Fibroblast of pulmonary artery (primary cell): ENCODE data around the gene SHLD1.

Experiments
- DNase-seq: peaks from one replicate; pipeline ENCODE4 v3.0.0-alpha.2; 2010; ENCODE audit warnings: low read depth
- H3K4me3 ChIP-seq: replicated peaks from 2 replicates; pipeline ENCODE4 v1.5.1; 2011; ENCODE audit warnings: low read depth, mild to moderate bottlenecking, control low read depth, low read length, moderate library complexity
- TF ChIP-seq, protein P1 (sequence below): IDR thresholded peaks from 2 replicates; pipeline ENCODE4 v1.5.1; 2011; ENCODE audit warnings: mild to moderate bottlenecking, control low read depth, low read length, inconsistent platforms; ENCODE audit errors: missing control alignments

Gene SHLD1

DNA sequence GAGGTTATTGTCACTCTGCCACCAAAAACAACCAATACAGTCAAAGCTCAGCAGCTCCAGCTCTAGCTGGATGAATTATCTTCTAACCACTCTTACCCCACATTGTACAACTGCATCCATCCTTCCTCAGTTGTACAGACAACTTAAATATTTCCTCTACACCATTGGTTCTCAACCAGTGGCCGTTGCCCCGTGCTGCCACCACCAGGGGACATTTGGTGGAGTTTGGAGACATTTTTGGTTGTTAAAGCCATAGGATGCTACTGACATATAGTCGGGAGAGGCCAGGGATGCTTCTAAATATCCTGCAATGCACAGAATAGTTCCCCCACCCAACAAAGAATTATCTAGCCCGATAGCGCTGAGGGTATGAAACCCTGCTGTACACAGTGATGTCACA, 59.3 kb downstream of the SHLD1 start:
- TF ChIP-seq, protein P1, sequence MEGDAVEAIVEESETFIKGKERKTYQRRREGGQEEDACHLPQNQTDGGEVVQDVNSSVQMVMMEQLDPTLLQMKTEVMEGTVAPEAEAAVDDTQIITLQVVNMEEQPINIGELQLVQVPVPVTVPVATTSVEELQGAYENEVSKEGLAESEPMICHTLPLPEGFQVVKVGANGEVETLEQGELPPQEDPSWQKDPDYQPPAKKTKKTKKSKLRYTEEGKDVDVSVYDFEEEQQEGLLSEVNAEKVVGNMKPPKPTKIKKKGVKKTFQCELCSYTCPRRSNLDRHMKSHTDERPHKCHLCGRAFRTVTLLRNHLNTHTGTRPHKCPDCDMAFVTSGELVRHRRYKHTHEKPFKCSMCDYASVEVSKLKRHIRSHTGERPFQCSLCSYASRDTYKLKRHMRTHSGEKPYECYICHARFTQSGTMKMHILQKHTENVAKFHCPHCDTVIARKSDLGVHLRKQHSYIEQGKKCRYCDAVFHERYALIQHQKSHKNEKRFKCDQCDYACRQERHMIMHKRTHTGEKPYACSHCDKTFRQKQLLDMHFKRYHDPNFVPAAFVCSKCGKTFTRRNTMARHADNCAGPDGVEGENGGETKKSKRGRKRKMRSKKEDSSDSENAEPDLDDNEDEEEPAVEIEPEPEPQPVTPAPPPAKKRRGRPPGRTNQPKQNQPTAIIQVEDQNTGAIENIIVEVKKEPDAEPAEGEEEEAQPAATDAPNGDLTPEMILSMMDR, result no peak
- no peak overlapping the region for H3K4me3 ChIP-seq
- no peak for DNase-seq

DNA sequence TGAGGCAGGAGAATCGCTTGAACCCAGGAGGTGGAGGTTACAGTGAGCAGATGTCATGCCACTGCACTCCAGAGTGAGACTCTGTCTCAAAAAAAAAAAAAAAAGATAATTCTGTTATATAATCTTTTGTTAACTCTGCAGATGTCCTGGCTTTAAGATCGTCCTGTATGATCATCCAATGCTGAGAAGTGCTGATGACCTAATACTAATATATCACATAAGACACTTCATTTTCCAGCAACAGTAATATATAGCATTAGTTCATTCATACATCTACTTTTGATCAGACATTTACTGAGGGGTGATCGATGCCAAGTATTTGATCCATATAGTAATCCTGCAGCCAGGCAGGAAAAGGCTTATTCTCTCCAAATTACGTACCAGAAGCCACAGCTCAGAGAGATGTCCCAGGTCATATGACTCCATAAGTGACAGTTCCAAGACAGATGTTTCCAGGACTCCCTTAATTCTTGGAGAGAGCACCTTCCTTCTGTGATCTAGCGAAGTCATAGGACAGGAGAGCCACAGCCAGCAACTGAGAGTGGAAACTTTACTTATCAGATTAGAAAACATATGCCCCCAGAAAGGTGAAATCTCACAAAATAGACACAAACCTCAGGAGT, 60.7 kb downstream of the SHLD1 start:
- no peak for DNase-seq
- TF ChIP-seq, protein P1, result no peak
- no peak overlapping the region for H3K4me3 ChIP-seq

DNA sequence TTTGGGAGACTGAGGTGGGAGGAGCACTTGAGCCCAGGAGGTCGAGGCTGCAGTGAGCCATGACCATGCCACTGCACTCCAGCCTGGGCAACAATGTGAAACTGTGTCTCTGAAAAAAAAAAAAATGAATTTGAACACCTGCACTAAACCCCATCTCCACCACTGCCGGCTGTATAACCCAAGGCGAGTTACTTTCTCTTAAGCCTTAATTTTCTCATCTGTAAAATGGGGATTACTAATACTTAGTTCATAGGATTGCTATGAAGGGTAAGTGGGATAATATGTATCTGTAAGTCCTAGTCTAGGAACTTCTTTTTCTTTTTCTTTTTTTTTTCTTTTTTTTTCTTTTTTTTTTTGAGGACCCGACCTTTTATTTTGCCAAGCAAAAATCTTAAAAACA, 61.5 kb downstream of the SHLD1 start:
- TF ChIP-seq, protein P1, result no peak
- no peak for DNase-seq
- H3K4me3 ChIP-seq, result no peak overlapping the region

DNA sequence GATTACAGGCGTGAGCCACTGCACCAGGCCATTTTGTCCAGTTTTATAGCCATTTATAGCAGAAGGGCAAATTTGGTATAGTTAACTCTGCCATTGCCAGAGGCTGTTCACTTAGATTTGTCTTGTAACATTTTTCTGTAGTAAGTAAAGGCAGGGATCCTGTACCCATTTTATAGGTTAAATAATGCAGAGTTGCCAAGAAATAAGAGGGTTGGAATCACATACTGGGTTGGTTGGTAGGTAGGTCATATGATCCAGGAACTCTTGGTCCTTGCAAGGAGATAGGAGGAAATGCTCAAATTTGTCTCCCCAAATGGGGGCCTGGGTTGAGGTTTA, 68.1 kb downstream of the SHLD1 start:
- DNase-seq, result no peak
- H3K4me3 ChIP-seq, result no peak overlapping the region
- TF ChIP-seq, protein P1, result no peak

DNA sequence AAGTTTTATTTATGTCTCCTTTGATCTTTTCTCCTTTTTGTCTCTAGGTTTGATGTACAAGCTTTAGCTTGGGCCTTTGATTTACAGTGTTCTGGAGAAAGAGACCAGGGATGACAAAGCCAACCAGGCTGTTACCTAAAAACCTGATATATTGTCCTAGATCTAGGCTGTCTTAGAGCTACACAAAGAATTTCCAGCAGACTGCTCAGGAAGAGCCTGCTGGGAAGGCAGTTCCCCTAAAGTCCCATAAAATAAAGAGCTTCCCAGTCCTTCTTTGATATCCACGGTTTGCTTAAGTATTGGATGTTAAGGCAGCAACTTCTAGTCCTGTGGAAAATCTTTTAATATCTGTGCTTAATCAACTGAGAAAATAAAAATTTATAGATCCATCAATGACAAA, 70.5 kb downstream of the SHLD1 start:
- no peak overlapping the region for H3K4me3 ChIP-seq
- TF ChIP-seq, protein P1, result no peak

DNA sequence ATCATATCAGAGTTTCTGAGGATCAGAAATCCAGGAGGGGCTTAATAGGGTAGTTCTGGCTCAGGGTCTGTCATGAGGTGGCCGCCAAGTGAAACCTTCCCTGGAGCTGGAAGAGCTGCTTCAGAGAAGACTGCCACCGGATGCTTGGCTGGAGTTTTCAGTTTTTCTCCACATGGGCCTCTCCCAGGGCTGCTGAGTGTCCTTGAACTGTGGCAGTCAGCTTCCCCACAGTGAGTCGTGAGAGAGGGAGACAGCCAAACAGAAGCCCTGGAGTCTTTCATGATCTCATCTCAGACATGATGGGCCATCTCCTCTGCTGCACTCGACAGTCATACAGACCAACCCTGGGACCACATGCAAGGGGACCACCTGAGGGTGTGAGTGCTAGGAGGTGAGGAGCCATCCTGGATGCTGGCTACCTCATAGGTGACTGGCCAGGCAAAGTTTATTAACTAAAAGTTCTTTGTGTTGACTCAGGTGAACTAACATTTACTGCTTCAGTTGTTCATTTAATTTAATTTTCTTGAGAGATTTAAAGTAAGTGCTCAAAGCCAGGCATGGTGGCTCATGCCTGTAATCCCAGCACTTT, 71.5 kb downstream of the SHLD1 start:
- no peak for DNase-seq
- H3K4me3 ChIP-seq, result no peak overlapping the region
- TF ChIP-seq, protein P1, result no peak

More for the DNA sequence above, 70.5 kb downstream of the SHLD1 start:
- DNase-seq, result no peak

DNA sequence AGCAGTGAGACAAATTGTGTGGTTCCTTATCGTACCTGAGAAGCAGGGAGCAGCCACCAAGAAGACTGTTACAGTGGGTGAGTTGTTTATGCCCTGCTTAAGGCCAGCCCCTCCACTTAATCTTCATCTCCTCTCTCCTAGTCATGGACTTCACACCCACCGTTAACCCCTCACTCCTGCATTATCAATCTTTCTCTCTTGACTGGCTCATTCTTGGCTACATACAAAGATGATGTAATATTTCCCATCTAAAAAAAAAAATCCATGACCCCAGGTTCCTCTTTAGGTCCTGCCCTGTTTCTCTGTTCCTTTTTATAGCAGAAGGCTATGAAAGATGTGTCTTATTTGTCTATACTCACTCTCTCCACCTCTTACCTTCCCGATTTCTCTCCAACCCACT, 72.4 kb downstream of the SHLD1 start:
- H3K4me3 ChIP-seq, result no peak overlapping the region
- no peak for DNase-seq
- TF ChIP-seq, protein P1, result no peak
